Stomach (tissue), 4 donors: ENCODE data around the gene BEST1.

ENCODE experiments used
- EP300 ChIP-seq: sonication (generic); formaldehyde crosslinking; IDR thresholded peaks from one replicate; pipeline ENCODE4 v1.6.1; 2017; ENCODE audit warnings: antibody characterized with exemption
- POLR2A ChIP-seq, 4 donors: fragments of 450-650 bp; IDR thresholded peaks; one replicate each; pipeline ENCODE4 v1.6.1; 2016; ENCODE audit warnings: antibody characterized with exemption in 4 of 4, control low read depth in 2 of 4, mild to moderate bottlenecking in 1 of 4, moderate library complexity in 1 of 4
- POLR2AphosphoS5 ChIP-seq, 3 donors: sonication (generic); formaldehyde crosslinking; IDR thresholded peaks; one replicate each; pipeline ENCODE4 v1.6.1; 2016; ENCODE audit warnings: antibody characterized with exemption in 3 of 3
- TF ChIP-seq, protein P1 (sequence below), 7 experiments: fragments of 450-650 bp in 4 of 7; fragments of 200-600 bp in 3 of 7; sonication (generic) in 3 of 7; IDR thresholded peaks; one replicate each; pipeline ENCODE4 v1.5.1; 2016 to 2019; ENCODE audit warnings: antibody characterized with exemption in 7 of 7, control low read depth in 2 of 7, mild to moderate bottlenecking in 1 of 7

DNA sequence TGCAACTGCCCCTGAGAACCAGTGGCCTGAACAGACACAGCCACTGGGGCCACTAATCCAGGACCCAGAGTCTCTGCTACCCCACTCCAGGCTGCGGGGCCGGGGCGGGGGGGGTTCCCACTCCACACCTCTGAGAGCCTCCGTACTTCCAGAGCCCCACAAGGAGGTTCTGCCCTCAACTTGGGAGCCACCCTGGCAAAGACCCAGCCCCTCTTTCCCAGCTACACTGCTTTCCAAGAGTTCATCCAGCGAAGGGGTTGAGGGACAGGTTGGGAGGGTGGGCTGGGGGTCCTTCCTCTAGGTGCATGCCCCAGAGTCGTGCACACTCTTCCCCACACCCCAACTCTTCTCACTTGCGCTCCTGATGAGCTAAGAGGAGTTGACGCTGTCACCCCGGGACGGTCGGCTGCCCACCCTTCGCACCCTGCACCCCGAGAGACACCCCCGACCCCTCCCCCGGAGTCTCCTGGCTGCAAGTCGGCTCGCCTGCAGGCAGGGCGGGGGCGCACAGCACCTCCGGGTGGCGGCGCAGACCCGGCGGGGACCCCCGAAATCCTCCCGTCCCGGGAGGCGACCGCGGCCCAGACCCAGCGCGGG is 33.3 kb upstream of the BEST1 start:
- TF ChIP-seq, protein P1, sequence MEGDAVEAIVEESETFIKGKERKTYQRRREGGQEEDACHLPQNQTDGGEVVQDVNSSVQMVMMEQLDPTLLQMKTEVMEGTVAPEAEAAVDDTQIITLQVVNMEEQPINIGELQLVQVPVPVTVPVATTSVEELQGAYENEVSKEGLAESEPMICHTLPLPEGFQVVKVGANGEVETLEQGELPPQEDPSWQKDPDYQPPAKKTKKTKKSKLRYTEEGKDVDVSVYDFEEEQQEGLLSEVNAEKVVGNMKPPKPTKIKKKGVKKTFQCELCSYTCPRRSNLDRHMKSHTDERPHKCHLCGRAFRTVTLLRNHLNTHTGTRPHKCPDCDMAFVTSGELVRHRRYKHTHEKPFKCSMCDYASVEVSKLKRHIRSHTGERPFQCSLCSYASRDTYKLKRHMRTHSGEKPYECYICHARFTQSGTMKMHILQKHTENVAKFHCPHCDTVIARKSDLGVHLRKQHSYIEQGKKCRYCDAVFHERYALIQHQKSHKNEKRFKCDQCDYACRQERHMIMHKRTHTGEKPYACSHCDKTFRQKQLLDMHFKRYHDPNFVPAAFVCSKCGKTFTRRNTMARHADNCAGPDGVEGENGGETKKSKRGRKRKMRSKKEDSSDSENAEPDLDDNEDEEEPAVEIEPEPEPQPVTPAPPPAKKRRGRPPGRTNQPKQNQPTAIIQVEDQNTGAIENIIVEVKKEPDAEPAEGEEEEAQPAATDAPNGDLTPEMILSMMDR (IDR thresholded peaks at IDR 0.05) = no peak
- TF ChIP-seq POLR2A (IDR thresholded peaks at IDR 0.05) = no peak
- TF ChIP-seq EP300 = no peak
- no peak for TF ChIP-seq POLR2AphosphoS5 (IDR thresholded peaks at IDR 0.05)
